Measurements from ENCODE around the gene NFX1.
"Not testable (repeated sequence)": the region's sequence is repeated elsewhere in the genome, so short reads cannot be mapped to it uniquely, and the experiment has no call there.

Gene NFX1

GRCh38 chr9:33310748-33311147, 20.4 kb downstream of the NFX1 start:
- no peak for DNase-seq (ENCODE audit: low read depth)

- no peak for DNase-seq (ENCODE audit: low read depth)
These were observed 21.6 kb downstream of the NFX1 start for GRCh38 chr9:33311953-33312352.

- DNase-seq (ENCODE audit: low read depth) = no peak
These were observed 25.1 kb downstream of the NFX1 start for GRCh38 chr9:33315371-33315770.

GRCh38 chr9:33317136-33317535, 26.8 kb downstream of the NFX1 start:
- not testable (repeated sequence) for DNase-seq (ENCODE audit: low read depth)

GRCh38 chr9:33318225-33318624, 27.9 kb downstream of the NFX1 start:
- DNase-seq (ENCODE audit: low read depth) = no peak

GRCh38 chr9:33318781-33319180, 28.5 kb downstream of the NFX1 start:
- no peak for DNase-seq (ENCODE audit: low read depth)

- DNase-seq (ENCODE audit: low read depth) = no peak
These were observed 29.9 kb downstream of the NFX1 start for GRCh38 chr9:33320230-33320567.

GRCh38 chr9:33320568-33321261, 30.4 kb downstream of the NFX1 start:
- no peak for DNase-seq (ENCODE audit: low read depth)

GRCh38 chr9:33329117-33329563, 38.8 kb downstream of the NFX1 start:
- DNase-seq (ENCODE audit: low read depth) = no peak

- DNase-seq (ENCODE audit: low read depth) = no peak
These were observed 39.7 kb downstream of the NFX1 start for GRCh38 chr9:33329979-33330378.

GRCh38 chr9:33331377-33331891, 41.1 kb downstream of the NFX1 start:
- DNase-seq (ENCODE audit: low read depth) = no peak

GRCh38 chr9:33332011-33332410, 41.7 kb downstream of the NFX1 start:
- DNase-seq (ENCODE audit: low read depth) = no peak

- not testable (repeated sequence) for DNase-seq (ENCODE audit: low read depth)
These were observed 42.6 kb downstream of the NFX1 start for GRCh38 chr9:33332956-33333355.

- no peak for DNase-seq (ENCODE audit: low read depth)
These were observed 49.9 kb downstream of the NFX1 start for GRCh38 chr9:33340186-33340585.

GRCh38 chr9:33341182-33341581, 50.9 kb downstream of the NFX1 start:
- no peak for DNase-seq (ENCODE audit: low read depth)

- DNase-seq (ENCODE audit: low read depth) = no peak
These were observed 53.8 kb downstream of the NFX1 start for GRCh38 chr9:33344145-33344544.

- no peak for DNase-seq (ENCODE audit: low read depth)
These were observed 56.2 kb downstream of the NFX1 start for GRCh38 chr9:33346564-33346963.

- DNase-seq (ENCODE audit: low read depth) = no peak
These were observed 58.7 kb downstream of the NFX1 start for GRCh38 chr9:33348998-33349397.

GRCh38 chr9:33349743-33350142, 59.4 kb downstream of the NFX1 start:
- no peak for DNase-seq (ENCODE audit: low read depth)

GRCh38 chr9:33350310-33350709, 60.0 kb downstream of the NFX1 start:
- no peak for DNase-seq (ENCODE audit: low read depth)

GRCh38 chr9:33351547-33351946, 61.2 kb downstream of the NFX1 start:
- DNase-seq (ENCODE audit: low read depth) = no peak

GRCh38 chr9:33354651-33355211, 64.4 kb downstream of the NFX1 start:
- DNase-seq (ENCODE audit: low read depth) = no peak

GRCh38 chr9:33355933-33356332, 65.6 kb downstream of the NFX1 start:
- DNase-seq (ENCODE audit: low read depth) = no peak

GRCh38 chr9:33358641-33359040, 68.3 kb downstream of the NFX1 start:
- not testable (repeated sequence) for DNase-seq (ENCODE audit: low read depth)

All from T-helper 22 cell (primary cell).